Ascending aorta (tissue), 2 donors: ENCODE measurements around the gene SNRNP27. TPM values are rescaled to one million over a fixed set of nuclear protein-coding genes. Genes with fewer than 3 reads are reported as not detected.
"Not testable (repeated sequence)": the region's sequence is repeated elsewhere in the genome, so short reads cannot be mapped to it uniquely, and the experiment has no call there.

ENCODE experiments used
- DNase-seq, 2 donors: peaks; one replicate each; pipeline ENCODE4 v3.0.0-alpha.2; 2019; ENCODE audit warnings: low spot score in 2 of 2
- H3K27ac ChIP-seq, 2 donors: fragments of 200-600 bp; sonication (generic); one replicate each; pipeline ENCODE4 v1.5.1; 2016 to 2017; ENCODE audit warnings: mild to moderate bottlenecking in 1 of 2
- H3K27me3 ChIP-seq: fragments of 200-600 bp; sonication (generic); one replicate; pipeline ENCODE4 v1.5.1; 2017
- H3K36me3 ChIP-seq, 2 donors: fragments of 200-600 bp; sonication (generic); one replicate each; pipeline ENCODE4 v1.5.1; 2016
- H3K4me1 ChIP-seq, 2 donors: fragments of 200-600 bp; sonication (generic); one replicate each; pipeline ENCODE4 v1.5.1; 2016 to 2017; ENCODE audit warnings: mild to moderate bottlenecking in 1 of 2
- H3K4me3 ChIP-seq, 2 donors: fragments of 200-600 bp; sonication (generic); one replicate each; pipeline ENCODE4 v1.5.1; 2016 to 2017; ENCODE audit warnings: mild to moderate bottlenecking in 1 of 2
- H3K9me3 ChIP-seq, 2 donors: fragments of 200-600 bp; sonication (generic); one replicate each; pipeline ENCODE4 v1.5.1; 2016
- CTCF ChIP-seq, 3 experiments: fragments of 200-600 bp in 2 of 3; fragments of 450-650 bp in 1 of 3; sonication (generic) in 2 of 3; IDR thresholded peaks; one replicate each; pipeline ENCODE4 v1.5.1; 2016 to 2019; ENCODE audit warnings: antibody characterized with exemption in 3 of 3, mild to moderate bottlenecking in 1 of 3, moderate library complexity in 1 of 3
- intact Hi-C: fragments of 100-400 bp; cut with DNase I; formaldehyde crosslinking; loops from one replicate; pipeline ENCODE4 v1.15.1; 2023
- total RNA-seq: library from RNA; depleted of rRNA; stranded (reverse); fragments of >200 nt; gene quantifications from one replicate; pipeline ENCODE4 v1.1.0, GENCODE V29; 2016

The SNRNP27 gene
- total RNA-seq, 1 donor from 2014 or later = 157 TPM

GRCh38 chr2:69946351-69947324 is 52.9 kb downstream of the SNRNP27 start:
- no peak for TF ChIP-seq CTCF (IDR thresholded peaks at IDR 0.05)
- no peak overlapping the region for H3K4me3 ChIP-seq
- H3K4me1 ChIP-seq = no peaks in the 10 kb centered on the region
- no peaks in the 10 kb centered on the region for H3K9me3 ChIP-seq
- no peaks in the 10 kb centered on the region for H3K27me3 ChIP-seq
- no peak overlapping the region for H3K27ac ChIP-seq
- H3K36me3 ChIP-seq = peaks cover 8 to 22% of the 10 kb centered on the region in 2 donors
- intact Hi-C loops = no loop called here
- no peak for DNase-seq

DNA sequence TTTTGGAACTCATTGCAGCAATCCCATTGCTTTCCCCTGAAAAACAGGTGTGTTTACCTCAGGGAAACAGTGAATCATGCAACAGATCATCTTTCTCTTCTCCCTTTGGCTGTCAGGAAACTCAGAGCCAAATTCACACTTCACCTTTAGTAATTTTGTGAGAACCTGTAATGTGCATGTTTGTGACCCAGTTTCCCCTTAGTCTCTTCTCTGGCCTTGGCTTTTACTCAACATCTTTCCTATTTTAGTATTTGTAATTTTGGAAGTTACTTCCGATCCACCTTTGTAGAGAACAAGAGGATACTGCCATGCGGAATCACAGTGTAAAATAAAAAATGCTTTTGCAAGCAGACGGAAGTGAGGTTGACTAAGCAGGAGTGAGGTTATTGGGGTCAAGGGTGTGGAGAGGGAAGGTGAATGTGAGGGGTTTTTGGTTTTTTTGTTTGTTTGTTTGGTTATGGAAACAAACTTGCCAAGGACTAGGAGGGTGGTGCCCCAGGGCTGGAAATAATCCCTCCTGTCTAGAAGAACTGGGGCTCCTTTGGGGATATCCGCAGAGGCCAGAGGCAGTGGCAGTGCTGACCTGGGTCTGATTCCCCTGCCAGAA is 53.7 kb downstream of the SNRNP27 start:
- no peak overlapping the region for H3K4me3 ChIP-seq
- H3K36me3 ChIP-seq = peaks cover 8 to 15% of the 10 kb centered on the region in 2 donors
- no peak for DNase-seq
- H3K9me3 ChIP-seq = no peaks in the 10 kb centered on the region
- no peaks in the 10 kb centered on the region for H3K4me1 ChIP-seq
- H3K27ac ChIP-seq = no peak overlapping the region
- H3K27me3 ChIP-seq = no peaks in the 10 kb centered on the region
- TF ChIP-seq CTCF (IDR thresholded peaks at IDR 0.05) = no peak
- intact Hi-C loops = no loop called here

DNA sequence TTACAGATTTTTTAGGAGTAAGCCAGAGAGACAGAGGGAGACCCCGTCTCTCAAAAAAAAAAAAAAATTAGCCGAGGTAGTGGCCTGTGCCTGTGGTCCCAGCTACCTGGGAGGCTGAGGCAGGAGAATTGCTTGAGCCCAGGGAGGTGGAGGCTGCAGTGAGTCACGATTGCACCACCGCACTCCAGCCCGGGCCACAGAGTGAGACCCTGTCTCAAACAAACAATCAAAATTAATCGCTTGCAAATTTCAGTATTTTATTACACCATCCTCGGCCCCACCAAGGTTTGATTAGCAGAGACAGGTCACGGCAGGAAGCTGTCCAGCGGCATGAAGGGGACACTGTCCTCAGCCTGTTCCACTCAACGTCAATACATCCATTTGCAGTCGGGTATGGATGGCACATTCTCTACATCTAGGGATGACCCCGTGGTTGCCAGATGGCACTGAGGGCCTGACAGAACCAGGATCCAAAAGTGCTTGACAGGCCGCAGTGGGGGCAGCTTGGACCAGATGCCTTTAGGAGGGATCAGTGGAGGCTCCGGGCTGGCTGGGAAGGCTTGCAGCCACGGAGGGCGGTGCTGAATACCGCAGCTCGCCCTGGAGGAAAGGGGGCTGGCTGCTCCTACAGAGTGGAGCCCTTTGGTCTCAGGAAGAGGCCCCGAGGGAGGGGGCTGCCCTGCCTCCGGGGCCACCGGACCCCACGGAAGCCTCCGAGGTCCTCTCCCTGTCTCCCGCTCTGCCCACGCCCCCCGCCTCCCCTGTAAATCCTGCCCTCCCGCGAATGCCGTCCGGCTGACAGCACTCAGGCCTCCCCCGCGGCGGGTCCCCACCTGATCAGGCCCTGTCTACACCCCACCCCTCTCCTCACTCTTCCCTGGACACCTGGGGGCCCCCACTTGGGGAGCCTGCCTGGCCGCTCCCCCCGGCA is 54.5 kb downstream of the SNRNP27 start:
- Histone ChIP-seq H3K27me3 (no peaks in the 10 kb centered on the region), H3K4me1 (no peaks in the 10 kb centered on the region), H3K27ac (no peak overlapping the region), H3K4me3 (no peak overlapping the region), H3K9me3 (no peaks in the 10 kb centered on the region), H3K36me3 (peaks cover 4 to 7% of the 10 kb centered on the region in 2 donors)
- no peak for DNase-seq
- intact Hi-C loops = no loop called here
- TF ChIP-seq CTCF (IDR thresholded peaks at IDR 0.05) = no peak

GRCh38 chr2:69948963-69949645 is 55.3 kb downstream of the SNRNP27 start:
- no peak for TF ChIP-seq CTCF (IDR thresholded peaks at IDR 0.05)
- Histone ChIP-seq H3K27ac (no peak overlapping the region), H3K4me1 (no peaks in the 10 kb centered on the region), H3K4me3 (no peak overlapping the region), H3K27me3 (no peaks in the 10 kb centered on the region), H3K9me3 (no peaks in the 10 kb centered on the region), H3K36me3 (no peaks in the 10 kb centered on the region)
- DNase-seq = no peak
- intact Hi-C loops = no loop called here

- intact Hi-C loops = no loop called here
- no peak overlapping the region for H3K27ac ChIP-seq
- H3K27me3 ChIP-seq = no peaks in the 10 kb centered on the region
- no peaks in the 10 kb centered on the region for H3K36me3 ChIP-seq
- no peak for DNase-seq
- H3K4me3 ChIP-seq = no peak overlapping the region
- TF ChIP-seq CTCF (IDR thresholded peaks at IDR 0.05) = no peak
- no peaks in the 10 kb centered on the region for H3K9me3 ChIP-seq
- H3K4me1 ChIP-seq = no peaks in the 10 kb centered on the region
These were observed 56.5 kb downstream of the SNRNP27 start for GRCh38 chr2:69950241-69950640.

DNA sequence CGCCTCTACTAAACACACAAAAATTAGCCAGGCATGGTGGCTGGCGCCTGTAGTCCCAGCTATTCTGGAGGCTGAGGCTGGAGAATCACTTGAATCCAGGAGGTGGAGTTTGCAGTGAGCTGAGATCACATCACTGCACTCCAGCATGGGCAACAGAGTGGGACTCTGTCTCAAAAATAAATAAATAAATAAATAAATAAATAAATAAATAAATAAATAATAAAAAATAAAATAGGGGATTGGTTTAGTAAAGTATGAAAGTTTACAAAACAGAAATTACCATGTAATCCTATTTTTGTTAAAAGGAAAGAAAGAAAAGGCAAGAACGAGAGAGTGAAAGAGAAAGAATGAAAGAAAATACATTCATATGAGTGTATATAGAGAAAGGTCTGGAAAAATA is 56.9 kb downstream of the SNRNP27 start:
- H3K36me3 ChIP-seq, H3K4me3 ChIP-seq, H3K4me1 ChIP-seq, H3K9me3 ChIP-seq, intact Hi-C loops, DNase-seq, H3K27ac ChIP-seq, H3K27me3 ChIP-seq: not testable (repeated sequence)
